ENCODE data around the gene POU6F1.
"Not testable (repeated sequence)": the region's sequence is repeated elsewhere in the genome, so short reads cannot be mapped to it uniquely, and the experiment has no call there.

The POU6F1 gene

DNA sequence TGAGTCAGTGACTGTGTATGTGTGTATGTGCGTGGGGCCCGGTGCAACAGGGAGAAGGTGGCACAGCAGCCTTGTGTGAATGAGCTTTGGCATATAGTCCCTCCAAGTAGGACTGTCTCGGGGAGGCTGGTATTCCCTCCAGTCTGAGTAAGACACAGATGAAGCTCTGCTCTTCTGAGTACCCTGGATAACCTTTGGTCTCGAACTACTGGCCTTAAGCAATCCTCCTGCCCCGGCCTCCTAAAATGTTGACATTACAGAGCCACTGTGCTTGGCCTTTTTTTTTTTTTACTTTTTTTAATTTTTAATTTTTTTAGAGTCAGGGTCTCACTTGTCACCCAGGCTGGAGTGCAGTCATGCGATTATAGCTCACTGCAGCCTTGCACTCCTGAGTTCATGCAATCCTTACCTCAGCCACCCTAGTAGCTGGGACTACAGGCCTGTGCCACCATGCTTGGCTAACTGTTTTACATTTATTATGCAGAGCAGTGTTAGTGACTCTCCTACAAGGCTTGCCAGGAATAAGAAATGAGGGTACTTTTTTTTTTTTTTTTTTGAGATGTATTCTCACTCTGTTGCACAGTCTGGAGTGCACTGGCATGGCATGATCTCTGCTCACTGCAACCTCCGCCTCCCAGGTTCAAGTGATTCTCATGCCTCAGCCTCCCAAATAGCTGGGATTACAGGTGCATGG, 11.4 kb upstream of the POU6F1 start:
- H4K20me1 ChIP-seq (ENCODE audit: insufficient read depth, low read length), result no peaks in the 10 kb centered on the region
- H3K4me2 ChIP-seq (ENCODE audit: low read depth, low read length), result no peak overlapping the region
- no peak for DNase-seq
- H3K9me2 ChIP-seq (replicated peaks; ENCODE audit: insufficient read depth, low read length), result no peaks in the 10 kb centered on the region
- no peaks in the 10 kb centered on the region for H3K36me3 ChIP-seq (replicated peaks; ENCODE audit: insufficient read depth, low read length)
- no peaks in the 10 kb centered on the region for H3K9me3 ChIP-seq (replicated peaks; ENCODE audit: insufficient read depth, low read length)
- no peak overlapping the region for H2AFZ ChIP-seq (ENCODE audit: low read length)
- no peaks in the 10 kb centered on the region for H3K79me2 ChIP-seq (ENCODE audit: low read length)
- H3K4me1 ChIP-seq (ENCODE audit: low read length), result no peaks in the 10 kb centered on the region
- no peaks in the 10 kb centered on the region for H3K27me3 ChIP-seq (replicated peaks; ENCODE audit: insufficient read depth, low read length)
- H3F3A ChIP-seq (ENCODE audit: insufficient read depth, low read length), result no peaks in the 10 kb centered on the region
- no peak overlapping the region for H3K4me3 ChIP-seq (ENCODE audit: low read length)
- no peak overlapping the region for H3K9ac ChIP-seq (ENCODE audit: low read length)
- no peak overlapping the region for H3K27ac ChIP-seq (ENCODE audit: low read length)
- no peak for TF ChIP-seq EZH2 (optimal IDR thresholded peaks at IDR 0.05; ENCODE audit: low read depth, low read length)
- TF ChIP-seq EZH2phosphoT487 (IDR thresholded peaks at IDR 0.05; ENCODE audit: low read length), result no peak

DNA sequence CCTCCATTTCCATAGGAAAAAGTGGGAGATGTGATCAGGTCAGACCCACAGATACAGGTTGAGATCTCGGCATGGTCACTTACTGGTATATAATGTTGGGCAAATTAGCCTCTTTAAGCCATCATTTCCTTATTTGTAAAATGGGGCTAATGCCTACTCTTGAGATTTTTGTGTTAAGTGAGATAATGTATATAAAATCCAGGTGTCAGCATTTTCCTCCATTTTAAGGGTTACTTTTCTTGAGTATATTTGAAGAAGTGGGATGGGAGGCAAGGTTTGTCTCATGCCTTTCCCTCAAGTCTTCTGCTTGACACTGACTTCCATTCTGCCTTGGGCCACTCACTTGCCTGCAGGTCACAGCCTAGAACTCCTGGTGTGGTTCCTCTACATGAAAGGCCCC, 10.1 kb upstream of the POU6F1 start:
- Histone ChIP-seq H3K9ac (ENCODE audit: low read length) (no peak overlapping the region), H4K20me1 (ENCODE audit: insufficient read depth, low read length) (no peaks in the 10 kb centered on the region), H3K4me1 (ENCODE audit: low read length) (no peaks in the 10 kb centered on the region), H3K4me3 (ENCODE audit: low read length) (no peak overlapping the region), H3K27ac (ENCODE audit: low read length) (no peak overlapping the region), H3K36me3 (replicated peaks; ENCODE audit: insufficient read depth, low read length) (no peaks in the 10 kb centered on the region), H2AFZ (ENCODE audit: low read length) (no peak overlapping the region), H3K9me2 (replicated peaks; ENCODE audit: insufficient read depth, low read length) (no peaks in the 10 kb centered on the region), H3K79me2 (ENCODE audit: low read length) (no peaks in the 10 kb centered on the region), H3K27me3 (replicated peaks; ENCODE audit: insufficient read depth, low read length) (no peaks in the 10 kb centered on the region), H3K4me2 (ENCODE audit: low read depth, low read length) (no peak overlapping the region), H3F3A (ENCODE audit: insufficient read depth, low read length) (no peaks in the 10 kb centered on the region), H3K9me3 (replicated peaks; ENCODE audit: insufficient read depth, low read length) (no peaks in the 10 kb centered on the region)
- DNase-seq, result no peak
- TF ChIP-seq EZH2phosphoT487 (IDR thresholded peaks at IDR 0.05; ENCODE audit: low read length), result no peak
- TF ChIP-seq, protein P1, sequence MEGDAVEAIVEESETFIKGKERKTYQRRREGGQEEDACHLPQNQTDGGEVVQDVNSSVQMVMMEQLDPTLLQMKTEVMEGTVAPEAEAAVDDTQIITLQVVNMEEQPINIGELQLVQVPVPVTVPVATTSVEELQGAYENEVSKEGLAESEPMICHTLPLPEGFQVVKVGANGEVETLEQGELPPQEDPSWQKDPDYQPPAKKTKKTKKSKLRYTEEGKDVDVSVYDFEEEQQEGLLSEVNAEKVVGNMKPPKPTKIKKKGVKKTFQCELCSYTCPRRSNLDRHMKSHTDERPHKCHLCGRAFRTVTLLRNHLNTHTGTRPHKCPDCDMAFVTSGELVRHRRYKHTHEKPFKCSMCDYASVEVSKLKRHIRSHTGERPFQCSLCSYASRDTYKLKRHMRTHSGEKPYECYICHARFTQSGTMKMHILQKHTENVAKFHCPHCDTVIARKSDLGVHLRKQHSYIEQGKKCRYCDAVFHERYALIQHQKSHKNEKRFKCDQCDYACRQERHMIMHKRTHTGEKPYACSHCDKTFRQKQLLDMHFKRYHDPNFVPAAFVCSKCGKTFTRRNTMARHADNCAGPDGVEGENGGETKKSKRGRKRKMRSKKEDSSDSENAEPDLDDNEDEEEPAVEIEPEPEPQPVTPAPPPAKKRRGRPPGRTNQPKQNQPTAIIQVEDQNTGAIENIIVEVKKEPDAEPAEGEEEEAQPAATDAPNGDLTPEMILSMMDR (IDR thresholded peaks at IDR 0.05; ENCODE audit: low read length), result no peak
- no peak for TF ChIP-seq EZH2 (optimal IDR thresholded peaks at IDR 0.05; ENCODE audit: low read depth, low read length)

DNA sequence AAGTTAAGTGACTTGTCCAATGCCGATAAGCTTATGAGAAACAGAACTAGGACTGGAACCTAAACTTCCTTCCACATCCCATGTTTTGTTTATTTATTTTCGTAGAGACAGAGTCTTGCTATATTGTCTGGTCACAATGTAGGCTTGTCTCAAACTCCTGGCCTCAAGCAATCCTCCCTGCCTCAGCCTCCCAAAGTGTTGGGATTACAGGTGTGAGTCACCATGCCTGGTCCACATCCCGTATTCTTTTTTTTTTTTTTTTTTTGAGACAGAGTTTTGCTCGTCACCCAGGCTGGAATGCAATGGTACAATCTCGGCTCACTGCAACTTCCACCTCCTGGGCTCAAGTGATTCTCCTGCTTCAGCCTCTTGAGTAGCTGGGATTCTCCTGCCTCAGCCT, 9.2 kb upstream of the POU6F1 start:
- H3K36me3 ChIP-seq (replicated peaks; ENCODE audit: insufficient read depth, low read length); H3K27me3 ChIP-seq (replicated peaks; ENCODE audit: insufficient read depth, low read length); H3K4me3 ChIP-seq (ENCODE audit: low read length); H3K27ac ChIP-seq (ENCODE audit: low read length); H3K79me2 ChIP-seq (ENCODE audit: low read length); H4K20me1 ChIP-seq (ENCODE audit: insufficient read depth, low read length); H3K9me2 ChIP-seq (replicated peaks; ENCODE audit: insufficient read depth, low read length); H3K4me2 ChIP-seq (ENCODE audit: low read depth, low read length); DNase-seq; H2AFZ ChIP-seq (ENCODE audit: low read length); H3K4me1 ChIP-seq (ENCODE audit: low read length); H3K9me3 ChIP-seq (replicated peaks; ENCODE audit: insufficient read depth, low read length); H3K9ac ChIP-seq (ENCODE audit: low read length); H3F3A ChIP-seq (ENCODE audit: insufficient read depth, low read length): not testable (repeated sequence)

DNA sequence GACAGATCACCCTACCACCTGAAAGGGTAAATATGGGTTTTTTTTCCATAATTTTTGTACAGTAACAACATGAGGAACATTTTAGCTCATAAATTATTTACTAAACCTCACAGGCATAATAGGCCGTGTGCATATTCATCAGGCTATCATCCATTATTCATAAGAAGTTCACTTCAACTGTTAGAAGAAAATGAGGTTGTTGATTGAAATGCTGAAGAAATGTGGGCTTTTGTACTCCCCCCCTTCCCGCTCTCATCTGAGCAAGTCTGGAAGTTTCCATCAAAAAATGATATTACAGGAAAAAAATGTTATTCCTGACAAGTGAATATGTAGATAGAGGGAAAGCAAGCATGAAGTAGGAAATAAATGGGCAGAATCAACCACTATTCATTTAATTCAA, 7.9 kb upstream of the POU6F1 start:
- no peak for DNase-seq
- no peak for TF ChIP-seq EZH2phosphoT487 (IDR thresholded peaks at IDR 0.05; ENCODE audit: low read length)
- TF ChIP-seq EZH2 (optimal IDR thresholded peaks at IDR 0.05; ENCODE audit: low read depth, low read length), result no peak
- H3K9ac ChIP-seq (ENCODE audit: low read length), result no peak overlapping the region

More for the DNA sequence above, 7.9 kb upstream of the POU6F1 start:
- H3K4me3 ChIP-seq (ENCODE audit: low read length), result no peak overlapping the region
- H3K4me1 ChIP-seq (ENCODE audit: low read length), result no peaks in the 10 kb centered on the region
- H2AFZ ChIP-seq (ENCODE audit: low read length), result no peak overlapping the region
- H3K79me2 ChIP-seq (ENCODE audit: low read length), result no peaks in the 10 kb centered on the region
- H3K4me2 ChIP-seq (ENCODE audit: low read depth, low read length), result no peak overlapping the region
- H3K9me3 ChIP-seq (replicated peaks; ENCODE audit: insufficient read depth, low read length), result no peaks in the 10 kb centered on the region
- H3F3A ChIP-seq (ENCODE audit: insufficient read depth, low read length), result no peaks in the 10 kb centered on the region
- H4K20me1 ChIP-seq (ENCODE audit: insufficient read depth, low read length), result no peaks in the 10 kb centered on the region
- no peaks in the 10 kb centered on the region for H3K27me3 ChIP-seq (replicated peaks; ENCODE audit: insufficient read depth, low read length)
- H3K9me2 ChIP-seq (replicated peaks; ENCODE audit: insufficient read depth, low read length), result no peaks in the 10 kb centered on the region
- H3K36me3 ChIP-seq (replicated peaks; ENCODE audit: insufficient read depth, low read length), result no peaks in the 10 kb centered on the region
- no peak overlapping the region for H3K27ac ChIP-seq (ENCODE audit: low read length)

All from MM.1S (cell line).